AG09319 (cell line): ENCODE data around the gene LTBP2.

Source experiments
- DNase-seq: peaks from one replicate; pipeline ENCODE4 v3.0.0-alpha.2; 2010; ENCODE audit warnings: low read depth; ENCODE audit errors: extremely low read depth
- CTCF ChIP-seq: IDR thresholded peaks from 2 replicates; pipeline ENCODE4 v1.5.1; 2011; ENCODE audit warnings: low read depth, mild to moderate bottlenecking, inconsistent platforms, low read length, moderate library complexity

The LTBP2 gene

GRCh38 chr14:74476607-74477006 is 135.4 kb downstream of the LTBP2 start:
- no peak for DNase-seq

GRCh38 chr14:74476107-74476506 is 135.9 kb downstream of the LTBP2 start:
- no peak for DNase-seq
- TF ChIP-seq CTCF: no peak

More at GRCh38 chr14:74476607-74477006, 135.4 kb downstream of the LTBP2 start:
- TF ChIP-seq CTCF: no peak

GRCh38 chr14:74475678-74476077 is 136.4 kb downstream of the LTBP2 start:
- no peak for TF ChIP-seq CTCF
- DNase-seq: peak; percentile 15

GRCh38 chr14:74474376-74474775 is 137.7 kb downstream of the LTBP2 start:
- no peak for DNase-seq
- no peak for TF ChIP-seq CTCF

- no peak for TF ChIP-seq CTCF
These were observed 139.4 kb downstream of the LTBP2 start for GRCh38 chr14:74472601-74473000.

GRCh38 chr14:74469548-74470518 is 142.2 kb downstream of the LTBP2 start:
- no peak for DNase-seq
- no peak for TF ChIP-seq CTCF

More at GRCh38 chr14:74472601-74473000, 139.4 kb downstream of the LTBP2 start:
- no peak for DNase-seq

GRCh38 chr14:74468513-74468912 is 143.5 kb downstream of the LTBP2 start:
- no peak for TF ChIP-seq CTCF
- no peak for DNase-seq
